CD4-positive, alpha-beta T cell treated with Interleukin-21 for 1 hour (primary cell): ENCODE data around the gene SMAD4.
A peak's percentile ranks its signal among the peaks of the same experiment; 100 is the strongest.
"Not testable (repeated sequence)": the region's sequence is repeated elsewhere in the genome, so short reads cannot be mapped to it uniquely, and the experiment has no call there.

Source experiments
- DNase-seq: peaks from one replicate; pipeline ENCODE4 v3.0.0-alpha.2; 2020

SMAD4 gene

DNA sequence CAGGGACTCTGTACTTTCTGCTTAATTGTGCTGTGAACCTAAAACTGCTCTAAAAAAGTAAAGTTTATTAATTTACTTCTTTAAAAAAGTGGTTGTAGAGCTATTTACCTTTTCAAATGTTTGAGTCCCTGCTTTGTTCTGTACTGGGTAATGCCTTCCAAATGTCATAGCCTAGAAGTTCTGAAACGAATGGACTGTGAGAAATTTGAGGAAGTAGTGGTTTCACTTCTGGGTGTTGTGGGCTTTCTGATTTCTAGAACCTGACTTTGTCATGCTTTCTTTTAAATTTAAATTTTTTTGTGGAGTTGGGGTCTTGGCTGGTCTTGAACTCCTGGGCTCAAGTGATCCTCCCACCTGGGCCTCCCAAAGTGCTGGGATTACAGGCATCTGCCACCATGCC, 44.6 kb downstream of the SMAD4 start:
- DNase-seq, result no peak

- no peak for DNase-seq
Observed at GRCh38 chr18:51076503-51076902, 46.5 kb downstream of the SMAD4 start.

GRCh38 chr18:51077217-51077616, 47.2 kb downstream of the SMAD4 start:
- DNase-seq, result no peak

DNA sequence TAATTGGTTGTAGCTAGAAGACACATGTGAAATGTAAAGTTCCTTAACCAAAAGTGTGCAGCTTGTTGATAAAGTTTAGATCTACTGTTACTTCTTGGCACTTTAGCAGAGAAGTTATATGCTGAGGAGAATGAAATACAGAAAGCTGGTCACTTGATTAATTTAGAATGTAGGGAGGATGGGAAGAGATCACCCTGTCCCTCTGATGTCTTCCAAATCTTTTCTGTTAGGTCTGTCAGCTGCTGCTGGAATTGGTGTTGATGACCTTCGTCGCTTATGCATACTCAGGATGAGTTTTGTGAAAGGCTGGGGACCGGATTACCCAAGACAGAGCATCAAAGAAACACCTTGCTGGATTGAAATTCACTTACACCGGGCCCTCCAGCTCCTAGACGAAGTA, 48.0 kb downstream of the SMAD4 start:
- DNase-seq, result no peak

DNA sequence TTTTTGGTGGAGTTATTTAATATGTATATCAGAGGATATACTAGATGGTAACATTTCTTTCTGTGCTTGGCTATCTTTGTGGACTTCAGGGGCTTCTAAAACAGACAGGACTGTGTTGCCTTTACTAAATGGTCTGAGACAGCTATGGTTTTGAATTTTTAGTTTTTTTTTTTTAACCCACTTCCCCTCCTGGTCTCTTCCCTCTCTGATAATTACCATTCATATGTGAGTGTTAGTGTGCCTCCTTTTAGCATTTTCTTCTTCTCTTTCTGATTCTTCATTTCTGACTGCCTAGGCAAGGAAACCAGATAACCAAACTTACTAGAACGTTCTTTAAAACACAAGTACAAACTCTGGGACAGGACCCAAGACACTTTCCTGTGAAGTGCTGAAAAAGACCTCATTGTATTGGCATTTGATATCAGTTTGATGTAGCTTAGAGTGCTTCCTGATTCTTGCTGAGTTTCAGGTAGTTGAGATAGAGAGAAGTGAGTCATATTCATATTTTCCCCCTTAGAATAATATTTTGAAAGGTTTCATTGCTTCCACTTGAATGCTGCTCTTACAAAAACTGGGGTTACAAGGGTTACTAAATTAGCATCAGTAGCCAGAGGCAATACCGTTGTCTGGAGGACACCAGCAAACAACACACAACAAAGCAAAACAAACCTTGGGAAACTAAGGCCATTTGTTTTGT, 52.7 kb downstream of the SMAD4 start:
- no peak for DNase-seq

- no peak for DNase-seq
Observed at GRCh38 chr18:51083398-51083797, 53.4 kb downstream of the SMAD4 start.

DNA sequence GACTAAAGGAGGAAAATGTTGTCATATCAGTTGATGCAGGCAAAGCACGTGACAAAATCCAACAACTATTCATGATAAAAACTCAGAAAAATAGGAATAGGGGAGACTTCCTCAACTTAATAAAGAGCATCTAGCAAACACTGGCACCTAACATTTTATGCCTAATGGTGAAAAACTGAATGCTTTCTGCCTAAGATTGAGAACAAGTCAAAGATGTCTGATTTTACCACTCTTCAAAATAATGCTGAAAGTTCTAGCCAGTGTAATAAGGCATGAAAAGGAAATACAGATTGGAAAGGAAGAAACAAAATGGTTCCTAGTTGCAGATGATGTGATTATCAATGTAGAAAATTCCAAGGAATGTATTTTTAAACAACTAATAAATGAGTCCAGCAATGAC, 58.4 kb downstream of the SMAD4 start:
- DNase-seq, result no peak

DNA sequence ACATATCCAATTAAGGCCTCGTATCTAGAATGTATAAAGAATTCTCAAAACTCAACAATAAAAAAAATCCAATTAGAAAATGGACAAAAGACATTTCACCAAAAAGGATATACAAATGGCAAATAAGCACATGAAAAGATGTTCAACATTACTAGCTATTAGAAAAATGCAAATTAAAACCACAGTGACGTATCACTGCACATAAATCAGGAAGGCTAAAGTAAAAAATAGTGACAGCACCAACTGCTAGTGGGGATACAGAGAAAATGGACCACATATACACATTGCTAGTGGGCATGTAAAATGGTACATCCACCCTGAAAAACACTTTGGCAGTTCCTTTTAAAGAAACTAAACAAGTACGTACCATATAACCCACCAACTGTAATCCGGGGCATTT, 59.7 kb downstream of the SMAD4 start:
- DNase-seq, result no peak

- no peak for DNase-seq
Observed at GRCh38 chr18:51091270-51091669, 61.3 kb downstream of the SMAD4 start.

DNA sequence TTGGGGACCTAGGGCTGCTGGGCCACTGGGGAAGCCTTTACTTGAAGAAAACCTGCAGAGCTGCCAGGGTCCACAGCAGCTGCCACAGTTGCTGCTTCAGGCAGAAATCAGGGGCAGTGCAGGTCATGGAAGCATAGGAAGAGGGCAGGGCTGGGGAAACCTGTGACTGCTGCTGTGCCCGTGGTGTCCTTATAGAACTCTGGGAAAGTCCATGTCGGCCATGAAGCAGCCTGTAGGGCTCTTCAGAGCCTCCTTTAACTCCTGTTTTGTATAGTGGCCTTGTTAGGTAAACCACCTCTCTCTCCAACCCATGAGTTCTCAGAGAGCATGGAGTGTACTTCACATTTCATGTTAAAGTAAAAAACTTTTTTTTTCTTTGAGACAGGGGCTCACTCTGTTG, 62.1 kb downstream of the SMAD4 start:
- DNase-seq, result no peak

DNA sequence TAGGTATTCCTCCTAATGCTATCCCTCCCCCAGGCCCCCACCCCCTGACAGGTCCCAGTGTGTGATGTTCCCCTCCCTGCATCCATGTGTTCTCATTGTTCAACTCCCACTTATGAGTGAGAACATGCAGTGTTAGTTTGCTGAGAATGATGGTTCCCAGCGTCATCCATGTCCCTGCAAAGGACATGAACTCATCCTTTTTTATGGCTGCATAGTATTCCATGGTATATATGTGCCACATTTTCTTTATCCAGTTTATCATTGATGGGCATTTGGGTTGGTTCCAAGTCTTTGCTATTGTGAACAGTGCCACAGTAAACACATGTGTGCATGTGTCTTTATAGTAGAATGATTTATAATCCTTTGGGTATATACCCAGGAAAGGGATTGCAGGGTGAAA, 63.0 kb downstream of the SMAD4 start:
- not testable (repeated sequence) for DNase-seq

DNA sequence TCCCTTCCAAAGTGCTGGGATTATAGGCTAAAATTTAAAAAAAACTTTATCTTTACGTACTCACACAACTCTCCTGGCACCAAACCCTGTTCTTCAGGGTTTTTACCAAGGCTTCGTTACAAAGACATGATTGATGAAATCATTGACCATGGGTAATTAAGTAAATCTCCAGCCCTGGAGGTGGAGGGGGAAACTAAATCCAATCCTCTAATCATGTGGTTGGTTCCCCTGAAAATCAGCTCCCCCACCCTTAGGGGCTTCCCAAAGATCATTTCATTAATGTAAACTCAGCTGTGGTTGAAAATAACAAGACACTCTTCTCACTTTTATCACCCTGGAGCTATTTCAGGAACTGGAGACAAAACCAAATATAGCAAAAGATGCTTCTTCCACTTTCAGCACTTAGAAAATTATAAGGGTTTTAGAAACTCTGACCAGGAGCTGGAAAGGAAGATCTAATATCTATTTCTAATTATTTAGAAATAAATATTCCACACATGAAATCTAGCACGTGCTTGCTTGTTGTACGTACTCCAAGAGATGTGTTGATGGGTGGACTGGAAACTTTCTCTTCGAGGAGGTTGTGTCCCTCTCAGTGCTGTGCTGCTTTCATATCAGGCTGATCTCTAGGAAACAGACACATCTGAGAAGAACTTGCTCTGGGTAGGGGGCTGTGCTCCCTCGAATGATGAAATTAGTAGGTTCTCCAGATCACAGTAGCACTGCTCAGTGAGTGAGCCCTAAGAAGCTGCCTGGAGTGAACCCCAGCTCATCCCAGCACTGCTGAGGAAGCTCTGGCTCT, 67.2 kb downstream of the SMAD4 start:
- no peak for DNase-seq

DNA sequence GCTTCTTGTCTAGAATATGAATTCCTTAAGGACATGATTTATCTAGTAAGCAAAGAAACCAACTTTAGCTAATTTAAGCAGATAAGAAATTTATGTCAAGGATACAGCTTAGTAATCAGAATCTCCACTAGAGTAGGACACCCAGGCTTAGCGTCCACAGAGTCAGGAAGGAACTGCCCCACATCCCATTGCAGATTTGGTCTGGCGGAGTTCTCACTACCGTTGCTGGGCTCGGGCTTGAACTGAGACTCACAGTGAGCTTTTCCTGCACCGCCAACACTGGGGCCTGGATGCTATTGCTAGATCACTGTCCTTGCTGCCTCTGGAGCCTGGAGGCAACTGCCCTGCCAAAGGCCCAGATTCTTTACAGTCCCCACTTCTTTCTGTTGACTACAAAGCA, 68.1 kb downstream of the SMAD4 start:
- no peak for DNase-seq

DNA sequence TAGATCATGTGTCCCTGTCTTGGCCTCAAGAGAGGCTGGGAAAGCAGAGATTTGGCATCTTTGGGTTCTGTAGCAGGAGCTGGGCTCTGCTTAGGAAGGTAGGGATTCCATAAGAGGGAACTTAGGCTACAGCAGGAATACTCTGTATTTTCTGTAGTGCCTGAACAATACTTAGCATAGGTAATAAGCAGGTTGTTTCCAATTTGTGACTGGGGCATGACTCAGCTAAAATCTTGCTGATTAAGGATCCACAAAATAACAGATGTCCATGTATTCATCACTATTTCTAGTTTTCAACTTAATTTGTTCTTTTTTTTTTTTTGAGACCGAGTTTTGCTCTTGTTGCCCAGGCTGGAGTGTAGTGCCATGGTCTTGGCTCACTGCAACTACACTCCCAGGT, 68.5 kb downstream of the SMAD4 start:
- no peak for DNase-seq

- DNase-seq, result no peak
Observed at GRCh38 chr18:51100385-51101120, 70.5 kb downstream of the SMAD4 start.

DNA sequence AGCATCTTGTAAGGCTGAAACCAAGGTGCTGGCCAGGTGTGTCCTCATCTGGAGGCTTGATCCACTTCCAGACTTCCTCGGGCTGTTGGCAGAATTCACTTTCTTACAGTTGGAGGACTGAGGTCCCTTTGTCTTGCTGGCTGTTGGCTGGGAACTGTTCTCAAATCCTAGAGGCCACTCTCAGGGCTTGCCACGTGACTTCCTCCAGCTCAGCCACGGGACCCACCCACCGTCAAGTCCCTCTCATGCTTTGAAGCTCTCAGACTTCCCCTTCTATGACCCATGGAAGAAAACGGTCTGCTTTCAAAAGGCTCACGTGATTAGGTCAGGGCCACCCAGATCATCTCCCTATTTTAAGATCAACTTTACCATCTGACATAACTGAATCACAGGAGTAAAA, 77.1 kb downstream of the SMAD4 start:
- no peak for DNase-seq

DNA sequence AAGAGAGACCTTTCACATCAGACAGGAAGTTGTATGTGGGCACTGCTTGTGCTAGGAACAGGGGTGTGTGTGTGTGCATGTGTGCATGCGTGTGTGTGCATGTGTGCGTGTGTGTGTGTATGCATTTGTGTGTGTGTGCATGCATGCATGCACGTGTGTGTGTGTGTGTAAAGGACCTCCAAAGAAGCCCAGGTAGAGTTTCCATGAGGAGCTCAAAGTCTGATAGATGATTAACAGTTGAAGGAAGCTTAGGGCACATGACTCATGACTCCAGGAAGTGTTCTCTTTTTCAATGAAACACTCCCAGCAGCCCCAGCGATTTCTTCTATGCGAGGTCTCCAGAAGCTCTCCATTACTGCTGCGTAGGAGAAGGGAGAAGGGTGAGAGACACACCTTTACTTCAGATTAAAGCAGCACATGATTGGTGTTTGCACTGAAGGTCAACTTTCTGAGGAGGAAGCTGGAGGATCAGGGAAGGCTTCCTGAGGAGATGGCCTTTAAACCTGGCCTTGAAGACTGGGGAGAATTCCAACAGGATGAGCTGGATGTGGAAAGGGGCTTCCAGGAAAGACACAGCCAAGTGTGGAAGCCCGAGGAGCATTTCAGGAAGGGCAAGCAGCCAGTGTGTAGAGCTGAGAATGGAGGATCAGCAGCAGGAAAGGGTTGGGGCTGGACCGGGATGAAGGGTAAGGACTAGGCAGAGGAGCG, 77.7 kb downstream of the SMAD4 start:
- DNase-seq, result no peak

GRCh38 chr18:51108330-51108729, 78.3 kb downstream of the SMAD4 start:
- no peak for DNase-seq

GRCh38 chr18:51110073-51110797, 80.2 kb downstream of the SMAD4 start:
- DNase-seq, result peak; percentile 57

GRCh38 chr18:51111633-51112355, 81.8 kb downstream of the SMAD4 start:
- DNase-seq, result not testable (repeated sequence)

DNA sequence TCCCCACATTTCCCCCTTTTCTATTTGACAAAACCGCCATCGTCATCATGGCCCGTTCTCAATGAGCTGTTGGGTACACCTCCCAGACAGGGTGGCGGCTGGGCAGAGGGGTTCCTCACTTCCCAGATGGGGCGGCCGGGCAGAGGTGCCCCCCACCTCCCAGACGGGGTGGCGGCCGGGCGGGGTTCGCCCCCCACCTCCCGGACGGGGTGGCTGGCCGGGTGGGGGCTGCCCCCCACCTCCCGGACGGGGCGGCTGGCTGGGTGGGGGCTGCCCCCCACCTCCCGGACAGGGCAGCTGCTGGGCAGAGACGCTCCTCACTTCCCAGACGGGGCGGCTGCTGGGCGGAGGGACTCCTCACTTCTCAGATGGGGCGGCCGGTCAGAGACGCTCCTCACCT, 87.0 kb downstream of the SMAD4 start:
- DNase-seq, result not testable (repeated sequence)

DNA sequence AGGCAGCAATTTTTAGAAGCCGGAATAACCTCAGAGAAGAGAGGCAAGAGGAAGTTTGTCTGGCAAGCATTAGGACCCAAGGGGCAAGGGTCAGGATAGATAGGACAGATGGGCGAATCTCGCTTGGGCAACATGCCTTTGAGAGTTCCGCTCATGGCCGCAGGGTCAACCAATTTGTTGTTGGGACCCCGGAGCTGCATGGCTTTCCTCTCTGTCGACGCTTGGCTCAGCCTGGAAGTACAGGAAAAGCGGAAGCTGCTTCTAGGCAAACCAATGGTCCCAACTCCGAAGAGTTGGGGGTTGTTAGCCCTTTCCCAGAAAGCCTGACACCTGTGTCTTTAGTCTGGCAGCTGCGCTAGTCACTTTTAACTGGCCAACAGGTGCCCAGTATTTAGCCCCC, 89.5 kb downstream of the SMAD4 start:
- not testable (repeated sequence) for DNase-seq
